Fibroblast of villous mesenchyme (primary cell): ENCODE results near the gene BNC2. TPM values are rescaled to one million over a fixed set of nuclear protein-coding genes. Genes with fewer than 3 reads are reported as not detected.

Source experiments
- DNase-seq: peaks from one replicate; pipeline ENCODE4 v3.0.0-alpha.2; 2010; ENCODE audit warnings: low read depth
- H3K4me3 ChIP-seq: 2 replicates; pipeline ENCODE4 v1.5.1; 2011; ENCODE audit warnings: low read depth, mild to moderate bottlenecking, low read length
- total RNA-seq: library from RNA; depleted of rRNA; stranded (reverse); fragments of >200 nt; gene quantifications from 2 replicates; pipeline ENCODE4 v1.2.3, GENCODE V29; 2012
- TF ChIP-seq, protein P1 (sequence below): IDR thresholded peaks from 2 replicates; pipeline ENCODE4 v1.5.1; 2012; ENCODE audit warnings: low read depth, mild to moderate bottlenecking, low read length; ENCODE audit not compliant: insufficient read depth

Gene BNC2
- total RNA-seq, 1 donor: 33.7 TPM

- no peak overlapping the region for H3K4me3 ChIP-seq
- TF ChIP-seq, protein P1, sequence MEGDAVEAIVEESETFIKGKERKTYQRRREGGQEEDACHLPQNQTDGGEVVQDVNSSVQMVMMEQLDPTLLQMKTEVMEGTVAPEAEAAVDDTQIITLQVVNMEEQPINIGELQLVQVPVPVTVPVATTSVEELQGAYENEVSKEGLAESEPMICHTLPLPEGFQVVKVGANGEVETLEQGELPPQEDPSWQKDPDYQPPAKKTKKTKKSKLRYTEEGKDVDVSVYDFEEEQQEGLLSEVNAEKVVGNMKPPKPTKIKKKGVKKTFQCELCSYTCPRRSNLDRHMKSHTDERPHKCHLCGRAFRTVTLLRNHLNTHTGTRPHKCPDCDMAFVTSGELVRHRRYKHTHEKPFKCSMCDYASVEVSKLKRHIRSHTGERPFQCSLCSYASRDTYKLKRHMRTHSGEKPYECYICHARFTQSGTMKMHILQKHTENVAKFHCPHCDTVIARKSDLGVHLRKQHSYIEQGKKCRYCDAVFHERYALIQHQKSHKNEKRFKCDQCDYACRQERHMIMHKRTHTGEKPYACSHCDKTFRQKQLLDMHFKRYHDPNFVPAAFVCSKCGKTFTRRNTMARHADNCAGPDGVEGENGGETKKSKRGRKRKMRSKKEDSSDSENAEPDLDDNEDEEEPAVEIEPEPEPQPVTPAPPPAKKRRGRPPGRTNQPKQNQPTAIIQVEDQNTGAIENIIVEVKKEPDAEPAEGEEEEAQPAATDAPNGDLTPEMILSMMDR: no peak
- DNase-seq: peak; percentile 91
Observed at GRCh38 chr9:16460696-16461095, 409.8 kb downstream of the BNC2 start.

DNA sequence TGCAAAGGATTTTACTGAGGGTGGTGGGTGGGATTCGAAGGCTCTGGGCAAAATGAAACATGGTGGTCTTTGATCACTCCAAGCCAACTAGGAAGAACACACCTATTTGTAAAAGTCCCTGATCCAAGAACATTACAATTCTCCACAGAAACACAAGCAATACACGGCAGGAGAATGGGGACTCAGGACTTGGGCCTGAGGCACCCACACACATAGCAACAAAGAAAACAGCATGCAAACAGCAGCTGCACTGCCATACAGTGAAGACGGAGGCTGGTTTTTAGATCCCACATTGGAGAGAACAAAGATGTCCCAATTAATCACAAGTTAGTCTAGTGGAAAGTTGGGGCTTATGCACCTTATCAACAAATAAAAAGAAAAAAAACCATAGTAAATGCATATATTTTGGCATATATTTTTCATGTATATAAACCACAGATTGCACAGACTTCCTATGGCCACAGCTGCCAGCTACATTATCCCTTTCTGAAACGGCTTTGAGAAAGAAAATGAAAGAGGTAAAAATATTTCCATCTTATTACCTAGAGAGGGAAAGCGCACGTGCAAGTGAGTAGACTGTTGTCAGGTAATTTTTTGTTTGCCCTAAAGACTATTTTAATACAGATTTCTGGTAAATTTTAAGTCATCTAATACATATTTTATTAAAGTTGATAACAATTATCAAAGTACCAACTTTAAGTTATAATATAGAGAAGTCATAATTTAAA lies 410.9 kb downstream of the BNC2 start:
- DNase-seq: no peak
- TF ChIP-seq, protein P1: no peak
- no peak overlapping the region for H3K4me3 ChIP-seq

DNA sequence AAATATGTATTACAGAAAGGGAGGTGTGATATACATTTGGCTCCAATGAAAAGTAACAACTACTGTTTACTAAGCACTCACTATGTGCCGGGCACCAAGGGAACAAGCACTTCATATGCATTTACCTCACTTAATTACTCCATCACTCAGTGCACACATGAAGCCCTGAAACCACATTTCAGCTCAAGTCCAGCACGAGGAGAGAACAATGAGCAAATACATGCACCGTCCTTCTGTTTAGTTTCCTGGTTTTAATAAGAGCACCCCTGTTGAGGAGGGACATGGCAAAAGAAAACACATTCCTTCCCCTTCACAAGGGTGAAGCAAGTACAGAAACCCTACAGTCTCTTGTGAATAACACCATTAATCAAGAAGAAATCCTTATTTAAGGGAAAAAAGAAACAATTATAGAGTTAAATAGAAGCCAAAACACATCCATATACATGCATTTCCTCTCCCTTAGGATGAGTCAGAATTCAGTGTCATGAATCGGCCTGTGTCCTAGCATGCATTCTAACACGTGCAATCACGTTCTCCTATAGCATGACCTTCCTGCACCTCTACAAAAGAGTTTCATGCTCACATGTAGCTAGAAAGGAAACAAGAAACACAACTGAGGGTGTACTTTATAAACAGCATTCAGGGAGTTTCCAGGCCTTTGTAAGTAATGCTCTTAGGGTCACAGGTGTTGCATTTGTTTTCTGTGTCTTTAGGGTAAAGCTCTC lies 411.6 kb downstream of the BNC2 start:
- DNase-seq: peak; percentile 37

GRCh38 chr9:16455842-16456241 lies 414.6 kb downstream of the BNC2 start:
- DNase-seq: no peak
- no peak overlapping the region for H3K4me3 ChIP-seq
- TF ChIP-seq, protein P1: no peak

More for the DNA sequence above, 411.6 kb downstream of the BNC2 start:
- no peak overlapping the region for H3K4me3 ChIP-seq
- TF ChIP-seq, protein P1: no peak

DNA sequence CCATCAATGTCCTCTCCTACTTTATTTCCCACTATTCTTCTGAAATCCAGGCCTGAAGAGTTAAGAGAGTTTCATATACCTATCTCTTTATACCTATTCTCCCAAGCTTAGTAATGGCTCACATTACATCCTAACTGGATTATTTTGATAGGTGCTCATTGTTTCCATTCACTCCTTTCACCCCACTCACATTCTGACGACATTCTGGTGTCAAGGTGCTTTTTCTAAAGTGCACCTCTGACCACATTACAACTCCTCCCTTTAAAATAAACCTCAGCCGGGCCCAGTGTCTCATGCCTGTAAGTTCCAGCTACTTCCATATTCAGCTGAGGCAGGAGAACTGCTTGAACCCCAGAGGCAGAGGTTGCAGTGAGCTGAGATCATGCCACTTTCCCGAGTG lies 417.1 kb downstream of the BNC2 start:
- TF ChIP-seq, protein P1: no peak
- no peak for DNase-seq
- H3K4me3 ChIP-seq: no peak overlapping the region

DNA sequence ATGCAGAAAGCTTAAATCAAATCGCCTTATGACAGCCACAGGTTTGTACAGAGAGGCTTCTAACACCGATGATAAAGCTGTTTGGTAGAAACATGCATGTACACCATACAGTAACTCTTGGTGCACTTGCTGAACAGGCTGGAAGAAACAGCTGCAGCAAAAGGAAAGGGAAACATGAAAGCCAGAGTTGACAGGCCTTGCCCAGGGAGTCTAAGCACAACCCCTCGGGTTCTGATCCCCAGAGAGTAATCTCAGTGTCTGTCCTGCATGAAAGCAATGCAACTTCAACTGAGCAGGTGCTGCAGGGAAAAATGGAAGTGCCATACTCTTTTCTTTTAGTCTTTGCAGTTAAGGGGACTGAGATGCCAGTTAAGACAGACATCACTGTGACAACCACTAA lies 419.9 kb downstream of the BNC2 start:
- TF ChIP-seq, protein P1: no peak
- no peak for DNase-seq
- H3K4me3 ChIP-seq: no peak overlapping the region
